HepG2 (cell line): ENCODE data around the gene NAPSA. TPM values are rescaled to one million over a fixed set of nuclear protein-coding genes. Genes with fewer than 3 reads are reported as not detected.
A peak's percentile ranks its signal among the peaks of the same experiment; 100 is the strongest.

ENCODE experiments used
- ATAC-seq: fragments of 200-7000 bp; cut with Tn5 transposase; 3 replicates; pipeline ENCODE4 v1.9.1; 2020; ENCODE audit warnings: mild to moderate bottlenecking, moderate library complexity
- BruUV-seq: library from RNA; stranded (reverse); fragments of 400-500 nt; replicated peaks from 2 replicates; lab custom pipeline; 2021; lab: Mats Ljungman, UMichigan
- CTCF ChIA-PET: fragments of 300-600 bp; formaldehyde crosslinking; extraction: SDS; loops from one replicate; lab custom pipeline; 2021; ENCODE audit warnings: low total read pairs, inconsistent platforms, low intra/inter-chr PET ratio; lab: Yijun Ruan, JAX
- POLR2A ChIA-PET: fragments of 350-600 bp; sonication (Branson Sonifier 250); formaldehyde crosslinking; loops from one replicate; lab custom pipeline; 2020; ENCODE audit warnings: antibody characterized with exemption, inconsistent platforms; lab: Yijun Ruan, JAX
- DNase-seq: peaks from one replicate; pipeline ENCODE4 v3.0.0-alpha.2; 2015; ENCODE audit warnings: low spot score
- FAIRE-seq: peaks from 3 replicates; lab custom pipeline; 2011; peaks lifted over from hg19 to GRCh38; lab: Jason Lieb, UNC
- H2AFZ ChIP-seq: one replicate; pipeline ENCODE4 v1.6.1; 2011; ENCODE audit warnings: low read length, inconsistent platforms
- H3K27ac ChIP-seq: fragments of 300-600 bp; 3 replicates; pipeline ENCODE4 v1.8.0; 2011; ENCODE audit warnings: mixed run types, mild to moderate bottlenecking, mixed read lengths, low read length, inconsistent platforms; ENCODE audit not compliant: insufficient read depth; ENCODE audit errors: extremely low read length
- H3K27me3 ChIP-seq, 2 experiments: fragments of 200-600 bp in 1 of 2; 2 replicates in 1 of 2; 3 replicates in 1 of 2; pipeline versions ENCODE4 v1.6.0 to v1.8.0; 2011; ENCODE audit warnings: low read length in 2 of 2, mild to moderate bottlenecking in 2 of 2, moderate library complexity in 2 of 2, inconsistent platforms in 1 of 2; ENCODE audit not compliant: insufficient read depth in 2 of 2, control insufficient read depth in 1 of 2
- H3K36me3 ChIP-seq, 2 experiments: fragments of 200-600 bp in 1 of 2; replicated peaks in 1 of 2; 2 replicates in 1 of 2; 3 replicates in 1 of 2; pipeline versions ENCODE4 v1.5.1 to v1.8.0; 2011; ENCODE audit warnings: low read length in 2 of 2, inconsistent platforms in 1 of 2; ENCODE audit not compliant: insufficient read depth in 2 of 2, control insufficient read depth in 1 of 2
- H3K4me1 ChIP-seq: 2 replicates; pipeline ENCODE4 v1.5.1; 2012; ENCODE audit warnings: low read length, inconsistent platforms; ENCODE audit not compliant: insufficient read depth
- H3K4me2 ChIP-seq: 2 replicates; pipeline ENCODE4 v1.6.0; 2011; ENCODE audit warnings: low read depth, low read length, inconsistent platforms
- H3K4me3 ChIP-seq, 3 experiments: fragments of 200-600 bp in 1 of 3; sonication (generic), shearing (Covaris generic) in 1 of 3; replicated peaks in 1 of 3; 2 replicates each; pipeline ENCODE4 v1.5.1; 2011 to 2016; ENCODE audit warnings: low read length in 3 of 3, inconsistent platforms in 2 of 3, low read depth in 2 of 3, mild to moderate bottlenecking in 2 of 3, control low read depth in 1 of 3, mixed read lengths in 1 of 3; ENCODE audit not compliant: insufficient read depth in 1 of 3
- H3K79me2 ChIP-seq: one replicate; pipeline ENCODE4 v1.6.1; 2011; ENCODE audit warnings: low read length, inconsistent platforms; ENCODE audit not compliant: insufficient read depth
- H3K9ac ChIP-seq: 2 replicates; pipeline ENCODE4 v1.6.0; 2011; ENCODE audit warnings: mild to moderate bottlenecking, low read depth, low read length, inconsistent platforms; ENCODE audit not compliant: insufficient read depth
- H3K9me3 ChIP-seq: 2 replicates; pipeline ENCODE4 v1.5.1; 2012; ENCODE audit warnings: mild to moderate bottlenecking, low read length
- H4K20me1 ChIP-seq: 2 replicates; pipeline ENCODE4 v1.6.0; 2011; ENCODE audit warnings: inconsistent platforms, mild to moderate bottlenecking, low read length, moderate library complexity; ENCODE audit not compliant: insufficient read depth
- CSRNP1 ChIP-seq: sonication (generic); formaldehyde crosslinking; IDR thresholded peaks from 2 replicates; pipeline ENCODE4 v1.8.1; 2023; ENCODE audit warnings: mild to moderate bottlenecking, missing genetic modification reagents
- FLYWCH1 ChIP-seq: sonication (generic); formaldehyde crosslinking; IDR thresholded peaks from 2 replicates; pipeline ENCODE4 v1.8.1; 2023; ENCODE audit warnings: mild to moderate bottlenecking, missing genetic modification reagents
- PLSCR1 ChIP-seq: sonication (generic); formaldehyde crosslinking; IDR thresholded peaks from 2 replicates; pipeline ENCODE4 v1.5.0; 2020; ENCODE audit warnings: missing genetic modification reagents, mild to moderate bottlenecking, borderline replicate concordance
- TBX2 ChIP-seq: sonication (generic); formaldehyde crosslinking; IDR thresholded peaks from 2 replicates; pipeline ENCODE4 v1.5.0; 2020; ENCODE audit warnings: missing genetic modification reagents, mild to moderate bottlenecking, borderline replicate concordance
- USF2 ChIP-seq, 2 experiments: sonication (generic) in 1 of 2; formaldehyde crosslinking in 1 of 2; IDR thresholded peaks; 2 replicates each; pipeline versions ENCODE4 v1.5.1 to v1.6.1; 2011 to 2020; ENCODE audit warnings: borderline replicate concordance in 1 of 2, low read depth in 1 of 2, low read length in 1 of 2, mild to moderate bottlenecking in 1 of 2, missing genetic modification reagents in 1 of 2, moderate library complexity in 1 of 2
- ZMAT5 ChIP-seq: sonication (generic); formaldehyde crosslinking; IDR thresholded peaks from 2 replicates; pipeline ENCODE4 v1.5.0; 2020; ENCODE audit warnings: mild to moderate bottlenecking, low read depth, missing genetic modification reagents, borderline replicate concordance
- ZNF749 ChIP-seq: sonication (generic); formaldehyde crosslinking; IDR thresholded peaks from 2 replicates; pipeline ENCODE4 v1.8.0; 2022; ENCODE audit warnings: mild to moderate bottlenecking, missing genetic modification reagents, moderate library complexity, borderline replicate concordance
- ZNF781 ChIP-seq: sonication (generic); formaldehyde crosslinking; IDR thresholded peaks from 2 replicates; pipeline ENCODE4 v1.5.1; 2020; ENCODE audit warnings: borderline replicate concordance, mild to moderate bottlenecking, missing genetic modification reagents; ENCODE audit errors: not compliant biosample characterization
- WGBS: methylation state at CpG from one replicate; pipeline ENCODE4 v1.1.6; 2017; ENCODE audit warnings: low lambda C conversion rate; 5-methylcytosine and 5-hydroxymethylcytosine counted together
- in situ Hi-C: cut with HindIII; loops from 2 replicates; pipeline ENCODE4 v1.10.0; 2017; ENCODE audit warnings: low pct_unique_long_range_greater_than_20kb; ENCODE audit not compliant: extremely low pct_ligation_motif_present
- intact Hi-C: fragments of 100-400 bp; cut with micrococcal nuclease; formaldehyde crosslinking; loops from one replicate; pipeline ENCODE4 v1.10.0; 2022; ENCODE audit not compliant: unreplicated experiment
- polyA plus RNA-seq, 8 experiments: library from polyadenylated mRNA; depleted of rRNA in 3 of 8; stranded (reverse) in 7 of 8; unstranded in 1 of 8; fragments of >200 nt; fragmentation: Illumina TruSeq in 4 of 8; extraction: Trizol in 4 of 8; gene quantifications; 2 replicates each; pipeline versions ENCODE4 v1.2.1 to v1.2.3, GENCODE V29; 2011 to 2016; ENCODE audit warnings: low read depth in 4 of 8, missing spikeins in 1 of 8, mixed read lengths in 1 of 8; ENCODE audit not compliant: insufficient read depth in 1 of 8
- total RNA-seq, 5 experiments: library from RNA; depleted of rRNA; stranded (reverse); fragments of >200 nt; fragmentation: Illumina TruSeq; extraction: Trizol; gene quantifications; 2 replicates each; pipeline ENCODE4 v1.2.3, GENCODE V29; 2016; ENCODE audit warnings: low read depth in 1 of 5

NAPSA gene
- total and polyA plus RNA-seq, 2 of the 13 experiments (the other 11 are each of a cell fraction or from before 2014, with no cell fraction given): not detected

GRCh38 chr19:50327461-50328223, 37.8 kb downstream of the NAPSA start:
- H3K79me2 ChIP-seq: no peaks in the 10 kb centered on the region
- in situ Hi-C loops (loop anchor here (5.0 kb wide), 1 partner anchor 65 kb away; no protein-coding TSS in a partner anchor), intact Hi-C loops (loop anchor here (5.0 kb wide), 1 partner anchor 65 kb away; no protein-coding TSS in a partner anchor)
- ATAC-seq (no peak), FAIRE-seq (no peak), DNase-seq (no peak)
- H3K27me3 ChIP-seq: no peaks in the 10 kb centered on the region
- H3K4me2 ChIP-seq: peak overlapping the region; percentile 77
- H4K20me1 ChIP-seq: peaks cover 7% of the 10 kb centered on the region; the same call in 1 of the 2 replicates
- 17% methylated on average over 15 of the region's 20 CpGs for WGBS
- ChIA-PET POLR2A (interaction anchor here (1.5 kb wide), 1 partner anchor 52 kb away, joined by 8 read pairs; no protein-coding TSS in a partner anchor), CTCF (no interaction called here)
- H3K27ac ChIP-seq: no peak overlapping the region
- TF ChIP-seq ZNF781 (no peak), CSRNP1 (CRISPR knock-in tag) (no peak), FLYWCH1 (CRISPR knock-in tag) (no peak), ZNF749 (no peak), ZMAT5 (no peak), PLSCR1 (no peak), TBX2 (CRISPR knock-in tag) (no peak), USF2 (IDR thresholded peaks at IDR 0.05; ENCODE audit: low read depth, low read length) (no peak), USF2 (CRISPR knock-in tag; IDR thresholded peaks at IDR 0.05; ENCODE audit: borderline replicate concordance) (no peak)
- peak overlapping the region; percentile 46; the same call in 1 of the 2 replicates for H3K9ac ChIP-seq
- peak overlapping the region; percentile 12 to 50 (median 29); a peak in 5 of 6 replicates for H3K4me3 ChIP-seq
- no peak overlapping the region for H2AFZ ChIP-seq
- peaks cover 61% of the 10 kb centered on the region for H3K4me1 ChIP-seq
- H3K9me3 ChIP-seq: no peaks in the 10 kb centered on the region
- no TSS peak for BruUV-seq
- peaks cover 0 to 3% of the 10 kb centered on the region in 2 experiments; a peak in 2 of 5 replicates for H3K36me3 ChIP-seq
